Measurements from ENCODE around the gene POU6F2. TPM values are rescaled to one million over a fixed set of nuclear protein-coding genes. Genes with fewer than 3 reads are reported as not detected.

POU6F2 gene
- total RNA-seq, 1 donor from 2014 or later, result 0.24 TPM

DNA sequence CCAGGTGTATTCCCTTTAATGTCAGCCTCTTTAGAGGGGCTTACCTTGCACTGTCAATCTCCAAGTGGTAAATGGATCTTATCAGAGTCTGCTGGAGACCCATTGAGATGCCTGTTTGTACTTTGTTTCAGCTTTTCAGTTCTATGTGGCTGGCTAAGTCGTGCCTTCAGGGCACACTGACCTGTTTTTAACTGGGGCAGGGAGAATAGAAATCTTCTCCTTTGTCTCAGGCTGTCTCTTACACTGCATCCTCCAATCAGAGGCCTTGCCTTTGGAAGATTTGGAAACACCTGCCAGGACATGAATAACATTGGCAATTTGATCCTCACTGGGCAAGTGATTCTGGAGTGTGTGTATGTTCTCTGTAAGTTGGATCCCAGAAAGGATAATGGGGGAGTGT is 65.0 kb downstream of the POU6F2 start:
- no peak for ATAC-seq (ENCODE audit: low read depth)
- Mint-ChIP-seq H3K27me3 (peaks cover 2% of the 10 kb centered on the region), H3K4me1 (no peaks in the 10 kb centered on the region), H3K27ac (no peak overlapping the region), H3K4me3 (no peak overlapping the region), H3K36me3 (ENCODE audit: low read depth) (no peaks in the 10 kb centered on the region), H3K9me3 (no peaks in the 10 kb centered on the region)
- CTCF ChIA-PET, result no interaction called here
- no peak for DNase-seq
- POLR2A ChIA-PET, result no interaction called here
- TF ChIP-seq, protein P1, sequence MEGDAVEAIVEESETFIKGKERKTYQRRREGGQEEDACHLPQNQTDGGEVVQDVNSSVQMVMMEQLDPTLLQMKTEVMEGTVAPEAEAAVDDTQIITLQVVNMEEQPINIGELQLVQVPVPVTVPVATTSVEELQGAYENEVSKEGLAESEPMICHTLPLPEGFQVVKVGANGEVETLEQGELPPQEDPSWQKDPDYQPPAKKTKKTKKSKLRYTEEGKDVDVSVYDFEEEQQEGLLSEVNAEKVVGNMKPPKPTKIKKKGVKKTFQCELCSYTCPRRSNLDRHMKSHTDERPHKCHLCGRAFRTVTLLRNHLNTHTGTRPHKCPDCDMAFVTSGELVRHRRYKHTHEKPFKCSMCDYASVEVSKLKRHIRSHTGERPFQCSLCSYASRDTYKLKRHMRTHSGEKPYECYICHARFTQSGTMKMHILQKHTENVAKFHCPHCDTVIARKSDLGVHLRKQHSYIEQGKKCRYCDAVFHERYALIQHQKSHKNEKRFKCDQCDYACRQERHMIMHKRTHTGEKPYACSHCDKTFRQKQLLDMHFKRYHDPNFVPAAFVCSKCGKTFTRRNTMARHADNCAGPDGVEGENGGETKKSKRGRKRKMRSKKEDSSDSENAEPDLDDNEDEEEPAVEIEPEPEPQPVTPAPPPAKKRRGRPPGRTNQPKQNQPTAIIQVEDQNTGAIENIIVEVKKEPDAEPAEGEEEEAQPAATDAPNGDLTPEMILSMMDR (IDR thresholded peaks at IDR 0.05), result no peak
- intact Hi-C loops (cut with micrococcal nuclease), result no loop called here

DNA sequence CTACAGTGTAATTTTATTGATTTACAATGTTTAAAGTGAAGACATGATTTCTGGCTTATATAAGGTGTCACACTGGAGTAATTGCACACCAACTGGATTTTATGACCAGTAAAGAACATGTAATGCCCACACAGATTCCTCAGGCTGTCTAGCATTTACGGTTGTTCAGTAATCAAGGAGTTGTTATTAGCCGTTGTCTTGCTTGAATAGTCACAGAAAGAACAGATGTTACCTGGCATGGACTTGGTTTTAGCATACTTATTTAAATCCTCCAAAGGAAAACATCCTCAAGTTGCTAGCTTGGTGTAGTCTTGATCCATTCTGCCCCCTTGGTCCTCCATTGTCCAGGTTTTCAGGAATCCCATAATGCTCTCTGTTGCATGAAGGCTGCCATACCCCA is 65.8 kb downstream of the POU6F2 start:
- no peak for ATAC-seq (ENCODE audit: low read depth)
- Mint-ChIP-seq H3K9me3 (no peaks in the 10 kb centered on the region), H3K36me3 (ENCODE audit: low read depth) (no peaks in the 10 kb centered on the region), H3K27me3 (peaks cover under 1% of the 10 kb centered on the region), H3K4me3 (no peak overlapping the region), H3K27ac (no peak overlapping the region), H3K4me1 (no peaks in the 10 kb centered on the region)
- ChIA-PET POLR2A (no interaction called here), CTCF (no interaction called here)
- TF ChIP-seq, protein P1 (IDR thresholded peaks at IDR 0.05), result no peak
- DNase-seq, result no peak
- intact Hi-C loops (cut with micrococcal nuclease), result no loop called here

DNA sequence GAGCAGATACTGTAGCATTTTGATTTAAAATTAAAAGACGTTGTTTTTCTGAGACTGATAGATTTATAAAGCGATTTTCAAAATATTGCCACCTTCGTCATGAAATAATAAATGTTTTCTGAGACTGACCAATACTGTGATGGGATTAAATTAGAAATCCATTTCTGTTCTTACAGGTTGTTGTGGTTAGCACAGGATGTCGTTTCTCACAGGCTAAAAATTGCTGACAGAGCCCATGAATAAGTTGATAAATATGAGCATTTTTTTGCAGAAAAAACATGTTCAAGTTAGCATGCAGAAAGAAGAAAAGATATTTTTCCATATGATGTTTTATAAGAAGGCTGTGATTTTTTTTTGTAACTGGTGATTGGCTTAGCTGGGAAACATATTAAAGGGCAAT is 66.8 kb downstream of the POU6F2 start:
- no peak overlapping the region for H3K27ac Mint-ChIP-seq
- H3K27me3 Mint-ChIP-seq, result peaks cover 3% of the 10 kb centered on the region
- ATAC-seq (ENCODE audit: low read depth) (no peak), DNase-seq (no peak)
- no peaks in the 10 kb centered on the region for H3K4me1 Mint-ChIP-seq
- no peaks in the 10 kb centered on the region for H3K36me3 Mint-ChIP-seq (ENCODE audit: low read depth)
- H3K9me3 Mint-ChIP-seq, result peaks cover 4% of the 10 kb centered on the region
- intact Hi-C loops (cut with micrococcal nuclease), result no loop called here
- CTCF ChIA-PET, result no interaction called here
- no peak overlapping the region for H3K4me3 Mint-ChIP-seq
- TF ChIP-seq, protein P1 (IDR thresholded peaks at IDR 0.05), result no peak
- POLR2A ChIA-PET, result no interaction called here

DNA sequence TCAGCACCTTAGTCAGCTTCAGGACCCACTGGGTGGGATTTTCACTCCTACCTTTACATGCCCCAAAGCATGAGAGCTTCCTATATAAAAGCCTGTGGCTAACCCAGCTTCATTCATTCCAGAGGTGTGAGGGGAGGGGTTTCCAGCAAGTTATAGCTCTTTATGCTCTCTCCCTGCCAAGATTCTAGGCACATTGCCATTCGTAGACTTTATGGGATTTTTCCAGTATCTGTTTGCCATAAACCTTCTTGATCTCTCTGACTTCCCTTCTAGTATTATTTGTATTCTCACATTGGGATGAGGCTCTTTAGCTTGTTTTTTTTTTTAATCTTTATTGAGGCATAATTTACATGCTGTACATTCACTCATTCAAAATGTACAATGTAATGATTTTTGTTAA is 67.5 kb downstream of the POU6F2 start:
- Mint-ChIP-seq H3K27ac (no peak overlapping the region), H3K27me3 (peaks cover 3% of the 10 kb centered on the region), H3K9me3 (peaks cover 4% of the 10 kb centered on the region), H3K36me3 (ENCODE audit: low read depth) (no peaks in the 10 kb centered on the region), H3K4me1 (no peaks in the 10 kb centered on the region), H3K4me3 (no peak overlapping the region)
- POLR2A ChIA-PET, result no interaction called here
- intact Hi-C loops (cut with micrococcal nuclease), result no loop called here
- CTCF ChIA-PET, result no interaction called here
- ATAC-seq (ENCODE audit: low read depth) (no peak), DNase-seq (no peak)
- TF ChIP-seq, protein P1 (IDR thresholded peaks at IDR 0.05), result no peak

DNA sequence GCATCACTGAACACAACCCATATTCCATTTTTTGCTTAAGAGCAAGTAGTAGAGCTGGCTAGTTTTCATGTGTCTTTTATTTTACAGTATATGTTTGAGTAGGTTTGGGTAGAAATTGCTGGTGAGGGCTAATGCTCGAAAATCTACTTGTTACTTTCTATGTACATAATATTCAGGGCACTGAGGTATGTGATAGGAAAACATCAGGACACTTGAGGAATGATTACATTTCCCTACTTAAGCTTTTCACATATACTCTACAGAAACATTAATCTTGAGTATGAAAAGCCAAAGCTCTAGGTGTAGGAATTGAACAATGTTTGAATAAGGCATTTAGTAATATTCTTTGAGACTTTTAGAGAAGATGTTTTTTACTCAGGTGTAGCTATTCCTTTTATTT is 73.6 kb downstream of the POU6F2 start:
- DNase-seq, result no peak
- TF ChIP-seq, protein P1 (IDR thresholded peaks at IDR 0.05), result no peak
- CTCF ChIA-PET, result no interaction called here
- POLR2A ChIA-PET, result no interaction called here
- H3K36me3 Mint-ChIP-seq (ENCODE audit: low read depth), result no peaks in the 10 kb centered on the region
- no peak overlapping the region for H3K27ac Mint-ChIP-seq
- no peaks in the 10 kb centered on the region for H3K4me1 Mint-ChIP-seq
- H3K4me3 Mint-ChIP-seq, result no peak overlapping the region
- H3K9me3 Mint-ChIP-seq, result peaks cover 4% of the 10 kb centered on the region
- H3K27me3 Mint-ChIP-seq, result peaks cover 6% of the 10 kb centered on the region
- intact Hi-C loops (cut with micrococcal nuclease), result no loop called here
- no peak for ATAC-seq (ENCODE audit: low read depth)
